ENCODE measurements around the gene ABHD12B.

- no peak for TF ChIP-seq CTCF (IDR thresholded peaks at IDR 0.05)
- TF ChIP-seq POLR2A (IDR thresholded peaks at IDR 0.05) = no peak
- no peak for TF ChIP-seq POLR2AphosphoS5 (IDR thresholded peaks at IDR 0.05)
Measured at GRCh38 chr14:50875359-50876070, 3.7 kb downstream of the ABHD12B start.
